IMR-90 (cell line): ENCODE data around the gene TNFAIP8L1.

Source experiments
- BHLHE40 ChIP-seq: fragments of 150-350 bp; IDR thresholded peaks from 2 replicates; pipeline ENCODE4 v1.6.1; 2016; ENCODE audit warnings: mild to moderate bottlenecking, low read depth, low read length
- FOS ChIP-seq: fragments of 150-350 bp; IDR thresholded peaks from 2 replicates; pipeline ENCODE4 v1.6.1; 2016; ENCODE audit warnings: low read depth, low read length
- POLR2A ChIP-seq: IDR thresholded peaks from 2 replicates; pipeline ENCODE4 v1.6.1; 2012; ENCODE audit warnings: mild to moderate bottlenecking, low read depth, low read length
- RCOR1 ChIP-seq: IDR thresholded peaks from 2 replicates; pipeline ENCODE4 v1.6.1; 2012; ENCODE audit warnings: mild to moderate bottlenecking, low read length, improper control_type of control experiment; ENCODE audit not compliant: insufficient replicate concordance
- TF ChIP-seq, protein P1 (sequence below): conservative IDR thresholded peaks from 2 replicates; pipeline ENCODE4 v1.5.1; 2012; ENCODE audit warnings: mild to moderate bottlenecking, low read depth, low read length, improper control_type of control experiment

DNA sequence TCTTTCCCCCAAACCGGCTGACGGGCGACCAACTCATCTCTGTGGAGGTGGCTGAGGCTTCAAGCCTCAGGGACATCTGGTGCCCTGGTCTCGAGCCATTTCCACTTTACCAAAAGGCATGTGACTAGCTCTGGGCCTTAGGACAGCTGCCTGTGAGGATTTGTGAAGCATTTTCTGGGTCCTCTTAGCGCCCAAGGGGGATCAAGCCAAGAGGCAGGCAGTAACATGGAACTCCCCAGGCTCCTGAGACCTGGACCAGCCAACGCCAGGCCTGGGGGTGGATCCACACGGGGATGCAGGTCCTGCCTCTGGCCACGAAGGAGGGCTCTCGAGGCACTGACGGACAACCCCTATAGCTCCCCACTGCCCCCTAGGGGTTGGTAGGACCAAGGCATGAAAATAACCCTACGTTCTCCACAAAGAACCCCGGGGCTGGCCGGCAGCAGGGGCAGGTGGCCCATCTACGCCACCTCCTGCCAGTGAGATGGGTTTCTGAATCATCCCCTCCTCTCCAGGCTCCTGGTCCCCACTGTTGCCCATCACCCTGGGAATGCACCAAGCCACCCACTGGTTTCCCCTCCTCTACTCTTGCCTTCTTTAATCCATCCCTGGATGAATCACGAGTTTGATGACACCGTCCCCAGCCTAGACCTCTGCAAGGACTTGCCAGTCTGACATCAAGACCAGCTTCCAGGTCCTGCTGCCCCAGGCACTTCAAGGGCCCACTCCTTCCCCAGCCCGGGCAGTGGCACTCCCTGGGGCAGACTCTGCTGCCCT is 37.8 kb downstream of the TNFAIP8L1 start:
- TF ChIP-seq, protein P1, sequence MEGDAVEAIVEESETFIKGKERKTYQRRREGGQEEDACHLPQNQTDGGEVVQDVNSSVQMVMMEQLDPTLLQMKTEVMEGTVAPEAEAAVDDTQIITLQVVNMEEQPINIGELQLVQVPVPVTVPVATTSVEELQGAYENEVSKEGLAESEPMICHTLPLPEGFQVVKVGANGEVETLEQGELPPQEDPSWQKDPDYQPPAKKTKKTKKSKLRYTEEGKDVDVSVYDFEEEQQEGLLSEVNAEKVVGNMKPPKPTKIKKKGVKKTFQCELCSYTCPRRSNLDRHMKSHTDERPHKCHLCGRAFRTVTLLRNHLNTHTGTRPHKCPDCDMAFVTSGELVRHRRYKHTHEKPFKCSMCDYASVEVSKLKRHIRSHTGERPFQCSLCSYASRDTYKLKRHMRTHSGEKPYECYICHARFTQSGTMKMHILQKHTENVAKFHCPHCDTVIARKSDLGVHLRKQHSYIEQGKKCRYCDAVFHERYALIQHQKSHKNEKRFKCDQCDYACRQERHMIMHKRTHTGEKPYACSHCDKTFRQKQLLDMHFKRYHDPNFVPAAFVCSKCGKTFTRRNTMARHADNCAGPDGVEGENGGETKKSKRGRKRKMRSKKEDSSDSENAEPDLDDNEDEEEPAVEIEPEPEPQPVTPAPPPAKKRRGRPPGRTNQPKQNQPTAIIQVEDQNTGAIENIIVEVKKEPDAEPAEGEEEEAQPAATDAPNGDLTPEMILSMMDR = peak; percentile 39
- TF ChIP-seq BHLHE40 (no peak), FOS (no peak), RCOR1 (no peak), POLR2A (no peak)
